HEK293 (cell line): Measurements from ENCODE around the gene C2CD4A.

Experiments used
- CTCF ChIA-PET: fragments of 350-600 bp; formaldehyde crosslinking; extraction: SDS; loops from one replicate; lab custom pipeline; 2021; ENCODE audit warnings: antibody characterized with exemption; lab: Yijun Ruan, JAX
- POLR2A ChIA-PET: fragments of 300-600 bp; formaldehyde crosslinking; extraction: SDS; loops from one replicate; lab custom pipeline; 2020; ENCODE audit warnings: antibody characterized with exemption, inconsistent platforms; lab: Yijun Ruan, JAX
- H3K27ac ChIP-seq: fragments of 200-500 bp; sonication (Bioruptor generic); 2 replicates; pipeline ENCODE4 v1.5.1; 2014; ENCODE audit warnings: low read depth, low read length, control low read depth, inconsistent platforms; ENCODE audit errors: extremely low read depth
- H3K36me3 ChIP-seq, 2 experiments: fragments of 200-500 bp in 1 of 2; sonication (Bioruptor generic) in 1 of 2; 1 replicate in 1 of 2; 2 replicates in 1 of 2; pipeline ENCODE4 v1.5.1; 2014 to 2017; ENCODE audit warnings: inconsistent platforms in 2 of 2, low read length in 2 of 2; ENCODE audit not compliant: control insufficient read depth in 2 of 2, insufficient read depth in 1 of 2
- H3K4me1 ChIP-seq: fragments of 200-500 bp; sonication (Bioruptor generic); 2 replicates; pipeline ENCODE4 v1.5.1; 2014; ENCODE audit warnings: mild to moderate bottlenecking, low read length, inconsistent platforms; ENCODE audit not compliant: control insufficient read depth, insufficient read depth
- H3K4me3 ChIP-seq: 2 replicates; pipeline ENCODE4 v1.5.1; 2011; ENCODE audit warnings: low read depth, mild to moderate bottlenecking, control low read depth, low read length, moderate library complexity
- H3K9me3 ChIP-seq: fragments of 200-500 bp; sonication (Bioruptor generic); 2 replicates; pipeline ENCODE4 v1.5.1; 2014; ENCODE audit warnings: low read depth, low read length, inconsistent platforms; ENCODE audit not compliant: control insufficient read depth, insufficient read depth
- GFI1B ChIP-seq: fragments of 450-650 bp; formaldehyde crosslinking; IDR thresholded peaks from 2 replicates; pipeline ENCODE4 v1.5.1; 2016; ENCODE audit warnings: missing biosample characterization, missing genetic modification characterization
- KLF16 ChIP-seq: fragments of 450-650 bp; formaldehyde crosslinking; IDR thresholded peaks from 2 replicates; pipeline ENCODE4 v1.5.1; 2017; ENCODE audit warnings: missing biosample characterization, missing genetic modification characterization
- KLF9 ChIP-seq: fragments of 450-650 bp; formaldehyde crosslinking; IDR thresholded peaks from 2 replicates; pipeline ENCODE4 v1.5.1; 2016; ENCODE audit warnings: missing biosample characterization, missing genetic modification characterization, low read depth
- PRDM1 ChIP-seq: fragments of 450-650 bp; formaldehyde crosslinking; IDR thresholded peaks from 2 replicates; pipeline ENCODE4; 2016; ENCODE audit warnings: missing biosample characterization, missing genetic modification characterization
- REPIN1 ChIP-seq: fragments of 450-650 bp; formaldehyde crosslinking; IDR thresholded peaks from 2 replicates; pipeline ENCODE4 v1.5.1; 2017; ENCODE audit warnings: missing biosample characterization, missing genetic modification characterization, low read depth
- TRIM28 ChIP-seq: IDR thresholded peaks from 2 replicates; pipeline ENCODE4 v1.6.1; 2011; ENCODE audit warnings: low read length, control low read depth, borderline replicate concordance
- ZBTB48 ChIP-seq: fragments of 450-650 bp; formaldehyde crosslinking; IDR thresholded peaks from 2 replicates; pipeline ENCODE4 v1.5.1; 2016; ENCODE audit warnings: missing biosample characterization, missing genetic modification characterization
- ZNF214 ChIP-seq: fragments of 450-650 bp; formaldehyde crosslinking; IDR thresholded peaks from 2 replicates; pipeline ENCODE4 v1.5.1; 2017; ENCODE audit warnings: missing biosample characterization, mild to moderate bottlenecking, missing genetic modification characterization, borderline replicate concordance
- ZNF221 ChIP-seq: fragments of 450-650 bp; formaldehyde crosslinking; IDR thresholded peaks from 2 replicates; pipeline ENCODE4 v1.5.1; 2017; ENCODE audit warnings: missing biosample characterization, missing genetic modification characterization, borderline replicate concordance
- ZNF239 ChIP-seq: fragments of 450-650 bp; formaldehyde crosslinking; IDR thresholded peaks from 2 replicates; pipeline ENCODE4 v1.5.1; 2016; ENCODE audit warnings: missing biosample characterization, missing genetic modification characterization
- ZNF561 ChIP-seq: fragments of 450-650 bp; IDR thresholded peaks from 2 replicates; pipeline ENCODE4 v1.5.1; 2018; ENCODE audit warnings: missing biosample characterization, missing genetic modification characterization, borderline replicate concordance
- ZNF600 ChIP-seq: fragments of 450-650 bp; formaldehyde crosslinking; IDR thresholded peaks from 2 replicates; pipeline ENCODE4 v1.5.1; 2016; ENCODE audit warnings: missing biosample characterization, missing genetic modification characterization
- ZNF621 ChIP-seq: fragments of 450-650 bp; formaldehyde crosslinking; IDR thresholded peaks from 2 replicates; pipeline ENCODE4 v1.5.1; 2017; ENCODE audit warnings: missing biosample characterization, missing genetic modification characterization
- ZNF623 ChIP-seq: fragments of 450-650 bp; formaldehyde crosslinking; IDR thresholded peaks from 2 replicates; pipeline ENCODE4 v1.5.1; 2016; ENCODE audit warnings: missing biosample characterization, missing genetic modification characterization
- ZNF785 ChIP-seq: fragments of 450-650 bp; formaldehyde crosslinking; IDR thresholded peaks from 2 replicates; pipeline ENCODE4 v1.5.1; 2016; ENCODE audit warnings: missing biosample characterization, missing genetic modification characterization
- TF ChIP-seq, protein P1 (sequence below): fragments of 450-650 bp; formaldehyde crosslinking; IDR thresholded peaks from 2 replicates; pipeline ENCODE4 v1.5.1; 2016; ENCODE audit warnings: missing biosample characterization, missing genetic modification characterization
- TF ChIP-seq, protein P2 (sequence below): fragments of 450-650 bp; formaldehyde crosslinking; IDR thresholded peaks from 2 replicates; pipeline ENCODE4 v1.5.1; 2016; ENCODE audit warnings: missing biosample characterization, missing genetic modification characterization

C2CD4A gene

GRCh38 chr15:62052713-62053112 is 14.1 kb upstream of the C2CD4A start:
- peaks cover 3% of the 10 kb centered on the region; the same call in 1 of the 2 replicates for H3K4me1 ChIP-seq
- CTCF ChIA-PET, result interaction anchor here (0.6 to 1.3 kb wide), 2 partner anchors 7 to 218 kb away, joined by 3 to 4 read pairs; partner anchors contain the start of gene VPS13C
- POLR2A ChIA-PET, result no interaction called here

GRCh38 chr15:62053439-62054085 is 13.2 kb upstream of the C2CD4A start:
- TF ChIP-seq KLF9 (tag by site-specific recombination) (no peak), ZNF214 (no peak), GFI1B (tag by site-specific recombination) (no peak), ZNF600 (no peak), ZNF239 (no peak), ZNF621 (tag by site-specific recombination) (no peak)
- TF ChIP-seq, all 188 proteins: peak for 0
- Histone ChIP-seq H3K4me3 (no peak overlapping the region), H3K4me1 (peaks cover 3% of the 10 kb centered on the region; the same call in 1 of the 2 replicates), H3K9me3 (no peaks in the 10 kb centered on the region), H3K27ac (no peak overlapping the region), H3K36me3 (no peaks in the 10 kb centered on the region)
- POLR2A ChIA-PET, result no interaction called here
- CTCF ChIA-PET, result no interaction called here

More at GRCh38 chr15:62052713-62053112, 14.1 kb upstream of the C2CD4A start:
- Histone ChIP-seq H3K9me3 (no peaks in the 10 kb centered on the region), H3K27ac (no peak overlapping the region), H3K36me3 (no peaks in the 10 kb centered on the region), H3K4me3 (no peak overlapping the region)
- peak; percentile 85 for TF ChIP-seq PRDM1 (tag by site-specific recombination)
- TF ChIP-seq, protein P1, sequence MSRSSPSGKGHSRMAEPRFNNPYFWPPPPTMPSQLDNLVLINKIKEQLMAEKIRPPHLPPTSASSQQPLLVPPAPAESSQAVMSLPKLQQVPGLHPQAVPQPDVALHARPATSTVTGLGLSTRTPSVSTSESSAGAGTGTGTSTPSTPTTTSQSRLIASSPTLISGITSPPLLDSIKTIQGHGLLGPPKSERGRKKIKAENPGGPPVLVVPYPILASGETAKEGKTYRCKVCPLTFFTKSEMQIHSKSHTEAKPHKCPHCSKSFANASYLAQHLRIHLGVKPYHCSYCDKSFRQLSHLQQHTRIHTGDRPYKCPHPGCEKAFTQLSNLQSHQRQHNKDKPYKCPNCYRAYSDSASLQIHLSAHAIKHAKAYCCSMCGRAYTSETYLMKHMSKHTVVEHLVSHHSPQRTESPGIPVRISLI (tag by site-specific recombination), result no peak
- TF ChIP-seq ZNF785 (tag by site-specific recombination), result no peak
- no peak for TF ChIP-seq ZNF623
- no peak for TF ChIP-seq ZBTB48 (tag by site-specific recombination)
- no peak for TF ChIP-seq ZNF221
- TF ChIP-seq, all 188 proteins: peak for 1

GRCh38 chr15:62054979-62055378 is 11.8 kb upstream of the C2CD4A start:
- no peaks in the 10 kb centered on the region for H3K36me3 ChIP-seq
- H3K4me3 ChIP-seq, result no peak overlapping the region
- no peak overlapping the region for H3K27ac ChIP-seq
- no peaks in the 10 kb centered on the region for H3K9me3 ChIP-seq
- ChIA-PET POLR2A (no interaction called here), CTCF (no interaction called here)
- TF ChIP-seq GFI1B (tag by site-specific recombination), result no peak
- TF ChIP-seq ZNF561 (tag by site-specific recombination), result no peak
- TF ChIP-seq TRIM28, result no peak
- TF ChIP-seq REPIN1 (tag by site-specific recombination), result no peak
- TF ChIP-seq KLF16, result no peak
- H3K4me1 ChIP-seq, result peaks cover 3% of the 10 kb centered on the region; the same call in 1 of the 2 replicates

GRCh38 chr15:62057341-62057980 is 9.3 kb upstream of the C2CD4A start:
- TF ChIP-seq, protein P2, sequence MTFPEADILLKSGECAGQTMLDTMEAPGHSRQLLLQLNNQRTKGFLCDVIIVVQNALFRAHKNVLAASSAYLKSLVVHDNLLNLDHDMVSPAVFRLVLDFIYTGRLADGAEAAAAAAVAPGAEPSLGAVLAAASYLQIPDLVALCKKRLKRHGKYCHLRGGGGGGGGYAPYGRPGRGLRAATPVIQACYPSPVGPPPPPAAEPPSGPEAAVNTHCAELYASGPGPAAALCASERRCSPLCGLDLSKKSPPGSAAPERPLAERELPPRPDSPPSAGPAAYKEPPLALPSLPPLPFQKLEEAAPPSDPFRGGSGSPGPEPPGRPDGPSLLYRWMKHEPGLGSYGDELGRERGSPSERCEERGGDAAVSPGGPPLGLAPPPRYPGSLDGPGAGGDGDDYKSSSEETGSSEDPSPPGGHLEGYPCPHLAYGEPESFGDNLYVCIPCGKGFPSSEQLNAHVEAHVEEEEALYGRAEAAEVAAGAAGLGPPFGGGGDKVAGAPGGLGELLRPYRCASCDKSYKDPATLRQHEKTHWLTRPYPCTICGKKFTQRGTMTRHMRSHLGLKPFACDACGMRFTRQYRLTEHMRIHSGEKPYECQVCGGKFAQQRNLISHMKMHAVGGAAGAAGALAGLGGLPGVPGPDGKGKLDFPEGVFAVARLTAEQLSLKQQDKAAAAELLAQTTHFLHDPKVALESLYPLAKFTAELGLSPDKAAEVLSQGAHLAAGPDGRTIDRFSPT (tag by site-specific recombination), result no peak
- H3K4me1 ChIP-seq, result no peaks in the 10 kb centered on the region; the same call in 1 of the 2 replicates
- no peak overlapping the region for H3K4me3 ChIP-seq
- POLR2A ChIA-PET, result no interaction called here
- no peaks in the 10 kb centered on the region for H3K36me3 ChIP-seq
- CTCF ChIA-PET, result interaction anchor here (0.7 kb wide), 1 partner anchor 32 kb away, joined by 3 read pairs; no protein-coding TSS in a partner anchor
- no peaks in the 10 kb centered on the region for H3K9me3 ChIP-seq
- H3K27ac ChIP-seq, result no peak overlapping the region
